Mesendoderm (in vitro differentiated cells): ENCODE measurements around the gene MTRF1L.
A peak's percentile ranks its signal among the peaks of the same experiment; 100 is the strongest.

Experiments used
- DNase-seq: peaks from one replicate; pipeline ENCODE4 v3.0.0; 2013
- H2AK5ac ChIP-seq: 2 replicates; pipeline ENCODE4 v1.6.1; 2013; ENCODE audit warnings: low read length, inconsistent platforms
- H2BK120ac ChIP-seq: 2 replicates; pipeline ENCODE4 v1.6.1; 2013; ENCODE audit warnings: low read depth, mild to moderate bottlenecking, low read length, moderate library complexity, mixed read lengths
- H2BK15ac ChIP-seq: replicated peaks from 2 replicates; pipeline ENCODE4 v1.6.1; 2013; ENCODE audit warnings: low read depth, mild to moderate bottlenecking, moderate library complexity
- H2BK5ac ChIP-seq: 2 replicates; pipeline ENCODE4 v1.6.1; 2013; ENCODE audit warnings: low read length, inconsistent platforms
- H3K18ac ChIP-seq: 2 replicates; pipeline ENCODE4 v1.6.1; 2013; ENCODE audit warnings: mild to moderate bottlenecking, low read length, mixed read lengths
- H3K23ac ChIP-seq: one replicate; pipeline ENCODE4 v1.6.1; 2013; ENCODE audit warnings: low read length
- H3K27ac ChIP-seq: 2 replicates; pipeline ENCODE4 v1.5.1; 2013; ENCODE audit warnings: low read depth, mild to moderate bottlenecking, inconsistent platforms, low read length, moderate library complexity
- H3K27me3 ChIP-seq: 2 replicates; pipeline ENCODE4 v1.6.1; 2013; ENCODE audit warnings: low read length, control low read depth, mild to moderate bottlenecking, inconsistent platforms; ENCODE audit not compliant: insufficient read depth, poor library complexity
- H3K36me3 ChIP-seq: 2 replicates; pipeline ENCODE4 v1.6.1; 2013; ENCODE audit warnings: low read length, inconsistent platforms; ENCODE audit not compliant: control insufficient read depth, insufficient read depth
- H3K4ac ChIP-seq: one replicate; pipeline ENCODE4 v1.6.1; 2013; ENCODE audit warnings: low read depth, mild to moderate bottlenecking, low read length, moderate library complexity
- H3K4me1 ChIP-seq: 2 replicates; pipeline ENCODE4 v1.6.1; 2013; ENCODE audit warnings: low read depth, low read length, inconsistent platforms; ENCODE audit not compliant: control insufficient read depth
- H3K4me2 ChIP-seq: 2 replicates; pipeline ENCODE4 v1.6.1; 2013; ENCODE audit warnings: low read length
- H3K4me3 ChIP-seq: 2 replicates; pipeline ENCODE4 v1.5.1; 2013; ENCODE audit warnings: mild to moderate bottlenecking, low read length
- H3K56ac ChIP-seq: one replicate; pipeline ENCODE4 v1.6.1; 2013; ENCODE audit warnings: low read length
- H3K79me1 ChIP-seq: 2 replicates; pipeline ENCODE4 v1.6.1; 2013; ENCODE audit warnings: low read length, inconsistent platforms
- H3K79me2 ChIP-seq: 2 replicates; pipeline ENCODE4 v1.6.1; 2013; ENCODE audit warnings: mild to moderate bottlenecking, low read length; ENCODE audit not compliant: control insufficient read depth, insufficient read depth
- H3K9ac ChIP-seq: 2 replicates; pipeline ENCODE4 v1.6.1; 2013; ENCODE audit warnings: low read length, inconsistent platforms
- H4K5ac ChIP-seq: one replicate; pipeline ENCODE4 v1.6.1; 2013; ENCODE audit warnings: low read length
- H4K8ac ChIP-seq: one replicate; pipeline ENCODE4 v1.6.1; 2013; ENCODE audit warnings: low read depth, mild to moderate bottlenecking, control low read depth, low read length, moderate library complexity
- WGBS: extraction: QIAGEN DNeasy Blood & Tissue Kit; methylation state at CpG from one replicate; pipeline ENCODE4 v1.1.7; 2013; ENCODE audit warnings: low lambda C conversion rate, missing lambda C conversion rate; ENCODE audit not compliant: insufficient coverage; ENCODE audit errors: extremely low coverage; 5-methylcytosine and 5-hydroxymethylcytosine counted together

MTRF1L gene

DNA sequence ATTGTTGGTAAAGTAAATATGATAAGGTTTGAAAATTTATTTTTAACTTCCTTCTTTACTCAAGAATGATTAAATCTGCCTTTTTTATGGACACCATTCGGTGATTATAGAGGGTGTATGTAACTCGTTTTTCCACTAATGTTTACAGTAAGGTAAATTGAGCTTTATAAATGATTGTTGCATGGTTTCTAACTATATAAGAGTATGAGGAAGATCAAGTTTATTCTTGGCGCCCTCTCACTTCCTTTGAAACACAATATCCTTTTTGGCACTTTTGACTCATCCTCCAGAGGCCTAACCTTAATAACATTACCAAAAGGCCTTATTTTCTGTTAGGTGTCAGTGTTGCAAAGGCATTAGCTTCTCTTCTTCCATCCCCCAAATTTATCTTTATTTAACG, 41.8 kb upstream of the MTRF1L start:
- no CpG with 5 or more reads among the region's 4 CpGs for WGBS
- Histone ChIP-seq H3K4me2 (no peak overlapping the region), H3K36me3 (no peaks in the 10 kb centered on the region), H3K4me1 (no peaks in the 10 kb centered on the region), H3K4ac (no peak overlapping the region), H3K4me3 (no peak overlapping the region), H2BK120ac (no peak overlapping the region), H3K79me2 (no peaks in the 10 kb centered on the region), H4K8ac (no peak overlapping the region), H3K27me3 (no peaks in the 10 kb centered on the region), H3K23ac (no peak overlapping the region), H2BK5ac (no peak overlapping the region), H3K18ac (no peak overlapping the region), H2BK15ac (no peak overlapping the region), H2AK5ac (no peak overlapping the region), H4K5ac (no peak overlapping the region), H3K79me1 (no peaks in the 10 kb centered on the region), H3K56ac (no peak overlapping the region), H3K9ac (no peak overlapping the region), H3K27ac (no peak overlapping the region)
- DNase-seq, result no peak

GRCh38 chr6:153043719-153044118, 41.2 kb upstream of the MTRF1L start:
- Histone ChIP-seq H3K56ac (no peak overlapping the region), H3K79me1 (no peaks in the 10 kb centered on the region), H3K4ac (no peak overlapping the region), H3K36me3 (no peaks in the 10 kb centered on the region), H3K18ac (no peak overlapping the region), H3K4me3 (no peak overlapping the region), H2BK5ac (no peak overlapping the region), H2BK15ac (no peak overlapping the region), H2BK120ac (no peak overlapping the region), H3K9ac (no peak overlapping the region), H3K27me3 (no peaks in the 10 kb centered on the region), H3K79me2 (no peaks in the 10 kb centered on the region), H3K4me1 (no peaks in the 10 kb centered on the region), H3K23ac (no peak overlapping the region), H4K5ac (no peak overlapping the region), H2AK5ac (no peak overlapping the region), H3K27ac (no peak overlapping the region), H4K8ac (no peak overlapping the region), H3K4me2 (no peak overlapping the region)
- WGBS, result 100% methylated on average over 1 of the region's 3 CpGs
- no peak for DNase-seq

- Histone ChIP-seq H3K4me3 (no peak overlapping the region), H3K4me1 (no peaks in the 10 kb centered on the region), H3K9ac (no peak overlapping the region), H3K79me2 (no peaks in the 10 kb centered on the region), H3K4ac (no peak overlapping the region), H2BK120ac (no peak overlapping the region), H3K36me3 (no peaks in the 10 kb centered on the region), H3K27ac (no peak overlapping the region), H3K27me3 (no peaks in the 10 kb centered on the region), H3K23ac (no peak overlapping the region), H3K18ac (no peak overlapping the region), H3K56ac (no peak overlapping the region), H2BK5ac (no peak overlapping the region), H3K79me1 (no peaks in the 10 kb centered on the region), H4K5ac (no peak overlapping the region), H2AK5ac (no peak overlapping the region), H4K8ac (no peak overlapping the region), H2BK15ac (no peak overlapping the region), H3K4me2 (no peak overlapping the region)
- WGBS, result no CpG with 5 or more reads among the region's 4 CpGs
- DNase-seq, result no peak
Observed at GRCh38 chr6:153038378-153039057, 36.0 kb upstream of the MTRF1L start.

DNA sequence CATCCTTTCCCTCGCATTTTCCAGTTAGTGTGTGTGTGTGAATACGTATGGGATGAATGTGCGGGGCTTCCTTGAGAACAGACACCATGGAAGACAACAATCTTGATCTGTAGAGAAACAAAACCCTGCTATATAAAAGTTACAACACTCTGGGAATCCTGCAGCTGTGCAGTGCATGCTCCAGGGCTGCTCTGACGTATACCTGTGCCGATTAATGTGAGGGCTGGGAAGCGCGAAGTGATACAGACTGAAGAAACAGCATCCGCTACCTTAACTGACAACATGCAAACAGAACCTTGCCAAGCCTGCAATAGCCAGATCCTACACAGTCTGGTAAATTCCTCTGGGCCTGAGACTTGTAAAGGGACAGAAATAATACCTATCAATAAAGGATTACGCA, 31.6 kb upstream of the MTRF1L start:
- Histone ChIP-seq H3K79me2 (no peaks in the 10 kb centered on the region), H2AK5ac (no peak overlapping the region), H3K18ac (no peak overlapping the region), H3K4me3 (no peak overlapping the region), H3K23ac (no peak overlapping the region), H3K56ac (no peak overlapping the region), H2BK15ac (no peak overlapping the region), H2BK5ac (no peak overlapping the region), H3K27ac (no peak overlapping the region), H4K8ac (no peak overlapping the region), H3K9ac (no peak overlapping the region), H3K4me2 (no peak overlapping the region), H2BK120ac (no peak overlapping the region), H3K79me1 (no peaks in the 10 kb centered on the region), H3K4ac (no peak overlapping the region), H4K5ac (peak overlapping the region; percentile 26), H3K4me1 (no peaks in the 10 kb centered on the region), H3K27me3 (no peaks in the 10 kb centered on the region), H3K36me3 (no peaks in the 10 kb centered on the region)
- WGBS, result no CpG with 5 or more reads among the region's 9 CpGs
- no peak for DNase-seq

- Histone ChIP-seq H3K9ac (no peak overlapping the region), H3K27me3 (no peaks in the 10 kb centered on the region), H2BK5ac (no peak overlapping the region), H4K8ac (no peak overlapping the region), H2AK5ac (no peak overlapping the region), H3K79me2 (no peaks in the 10 kb centered on the region), H3K36me3 (no peaks in the 10 kb centered on the region), H3K27ac (no peak overlapping the region), H3K23ac (no peak overlapping the region), H2BK15ac (no peak overlapping the region), H3K79me1 (no peaks in the 10 kb centered on the region), H3K4me3 (no peak overlapping the region), H3K4me1 (no peaks in the 10 kb centered on the region), H3K56ac (no peak overlapping the region), H3K4ac (no peak overlapping the region), H4K5ac (no peak overlapping the region), H3K18ac (no peak overlapping the region), H2BK120ac (no peak overlapping the region), H3K4me2 (no peak overlapping the region)
- WGBS, result no CpG with 5 or more reads among the region's 9 CpGs
- DNase-seq, result peak; percentile 44
Observed at GRCh38 chr6:153032255-153032882, 29.9 kb upstream of the MTRF1L start.
